OCI-LY1 (cell line): Measurements from ENCODE around the gene GSTA1.

Experiments
- CTCF ChIP-seq: fragments of 200-600 bp; sonication (generic), shearing (Covaris generic); IDR thresholded peaks from 2 replicates; pipeline ENCODE4 v1.5.1; 2017; ENCODE audit warnings: mild to moderate bottlenecking, antibody characterized with exemption, low read length, moderate library complexity, mixed read lengths
- EZH2 ChIP-seq: fragments of 200-600 bp; sonication (generic), shearing (Covaris generic); IDR thresholded peaks from 2 replicates; pipeline ENCODE4 v1.8.0; 2017; ENCODE audit warnings: borderline replicate concordance, mixed run types, mild to moderate bottlenecking, antibody characterized with exemption, low read length, moderate library complexity, mixed read lengths

GRCh38 chr6:52826513-52826912 is 22.9 kb upstream of the GSTA1 start:
- TF ChIP-seq CTCF (no peak), EZH2 (no peak)
